Occipital lobe (tissue), 2 donors: ENCODE measurements around the gene SDE2. TPM values are rescaled to one million over a fixed set of nuclear protein-coding genes. Genes with fewer than 3 reads are reported as not detected.
A peak's percentile ranks its signal among the peaks of the same experiment; 100 is the strongest.
"Not testable (repeated sequence)": the region's sequence is repeated elsewhere in the genome, so short reads cannot be mapped to it uniquely, and the experiment has no call there.

Experiments used
- DNase-seq: peaks from one replicate; lab custom pipeline; 2025; lab: John Stamatoyannopoulos, UW
- total RNA-seq: library from RNA; depleted of rRNA; stranded (reverse); fragments of >200 nt; gene quantifications from one replicate; pipeline ENCODE4 v1.2.3, GENCODE V29; 2014

SDE2 gene
- total RNA-seq, 1 donor from 2014 or later: 43.4 TPM

- DNase-seq: no peak
Measured at GRCh38 chr1:226006686-226007085, 7.5 kb upstream of the SDE2 start.

- no peak for DNase-seq
Measured at GRCh38 chr1:226004396-226004795, 5.3 kb upstream of the SDE2 start.

- no peak for DNase-seq
Measured at GRCh38 chr1:226003502-226004170, 4.5 kb upstream of the SDE2 start.

- no peak for DNase-seq
Measured at GRCh38 chr1:226002667-226003501, 3.7 kb upstream of the SDE2 start.

DNA sequence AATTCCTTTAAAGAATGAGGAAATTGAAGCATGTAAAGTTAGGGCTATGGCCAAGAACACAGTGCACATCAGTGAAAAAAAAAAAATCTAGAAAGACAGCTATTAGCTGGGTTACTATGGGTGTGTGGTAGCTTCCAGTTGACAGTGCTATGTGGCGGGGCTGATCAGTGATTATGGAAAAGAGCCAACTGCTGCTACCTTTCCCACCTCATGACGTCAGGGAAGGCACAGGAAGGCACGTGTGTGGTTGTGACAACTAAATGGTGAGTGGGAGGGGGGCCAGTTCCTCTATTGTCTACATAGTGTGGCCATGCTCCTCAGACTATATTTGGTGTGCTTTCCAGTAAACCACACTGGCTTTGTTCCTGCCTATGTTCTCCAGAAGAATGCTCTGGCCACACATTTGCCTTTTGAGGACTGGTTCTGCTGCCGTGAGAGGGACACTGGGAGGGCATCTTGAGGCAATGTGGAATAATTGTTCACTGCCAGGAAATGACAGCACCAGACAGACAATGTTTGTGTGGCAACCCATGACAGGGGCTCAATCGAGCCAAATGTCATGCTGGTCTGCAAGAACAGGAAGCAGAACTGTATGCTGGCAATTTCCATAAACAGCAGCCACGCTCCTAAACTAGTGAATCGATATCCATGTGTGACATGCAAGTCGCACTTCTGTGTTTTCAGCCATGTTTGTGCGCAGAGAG, 3.0 kb upstream of the SDE2 start:
- DNase-seq: peak; percentile 51

DNA sequence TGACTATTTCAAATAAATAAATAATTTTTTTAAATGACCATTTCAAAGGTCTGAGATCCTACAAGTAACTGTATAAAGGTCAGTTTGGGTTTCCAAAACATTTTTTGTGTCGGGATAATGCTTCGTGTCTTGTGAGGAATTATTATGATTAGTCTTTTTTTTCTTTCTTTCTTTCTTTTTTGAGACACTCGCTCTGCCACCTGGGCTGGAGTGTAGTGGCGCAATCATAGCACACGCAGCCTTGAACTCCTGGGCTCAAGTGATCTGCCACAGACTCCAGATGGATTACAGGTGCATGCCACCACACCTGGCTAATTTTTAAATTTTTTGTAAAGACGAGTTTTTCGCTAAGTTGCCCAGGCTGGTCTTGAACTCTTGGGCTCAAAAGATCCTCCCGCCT, 1.9 kb upstream of the SDE2 start:
- DNase-seq: no peak

DNA sequence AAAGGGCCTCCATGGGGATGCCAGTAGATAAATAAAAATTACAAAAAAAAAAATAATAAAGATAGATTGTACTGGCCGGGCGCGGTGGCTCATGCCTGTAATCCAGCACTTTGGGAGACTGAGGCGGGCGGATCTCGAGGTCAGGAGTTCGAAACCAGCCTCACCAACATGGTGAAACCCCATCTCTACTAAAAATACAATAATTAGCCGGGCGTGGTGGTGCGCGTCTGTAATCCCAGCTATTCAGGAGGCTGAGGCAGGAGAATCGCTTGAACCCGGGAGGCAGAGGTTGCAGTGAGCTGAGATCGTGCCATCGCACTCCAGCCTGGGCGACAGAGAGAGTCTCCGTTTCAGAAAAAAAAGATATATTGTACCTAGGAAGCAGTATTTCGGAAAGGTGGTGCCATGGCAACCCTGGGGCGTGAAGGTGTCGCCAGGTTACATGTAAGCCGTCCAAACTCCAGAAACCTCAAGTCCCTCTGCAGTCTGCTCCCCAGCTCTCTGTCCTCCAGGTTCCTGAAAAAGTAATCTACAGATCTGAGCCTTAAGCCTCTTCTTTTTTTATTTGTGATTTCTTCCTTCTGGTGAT, 1.4 kb upstream of the SDE2 start:
- DNase-seq: not testable (repeated sequence)

DNA sequence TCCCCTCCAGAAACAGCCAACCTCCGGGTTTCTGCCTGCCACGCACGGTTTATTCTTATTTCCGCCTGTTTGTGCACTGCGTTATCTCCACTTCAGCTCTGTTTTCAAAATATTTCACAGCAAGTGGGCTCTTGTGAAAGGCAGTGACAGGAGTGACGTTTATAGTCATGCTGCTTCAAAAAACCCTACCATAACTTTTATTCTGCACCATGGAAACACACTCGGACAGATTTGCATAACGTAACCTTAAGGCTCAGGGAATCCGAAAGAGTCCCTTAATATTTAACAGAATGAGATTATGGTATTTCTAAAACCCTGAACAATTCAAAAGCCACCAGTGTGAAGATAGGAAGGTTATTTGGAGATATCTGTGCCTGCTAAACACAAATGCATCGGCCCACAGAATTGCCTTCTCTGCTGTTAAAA, 782 bp upstream of the SDE2 start:
- no peak for DNase-seq

- no peak for DNase-seq
Measured at GRCh38 chr1:225998560-225999226, 450 bp downstream of the SDE2 start.

DNA sequence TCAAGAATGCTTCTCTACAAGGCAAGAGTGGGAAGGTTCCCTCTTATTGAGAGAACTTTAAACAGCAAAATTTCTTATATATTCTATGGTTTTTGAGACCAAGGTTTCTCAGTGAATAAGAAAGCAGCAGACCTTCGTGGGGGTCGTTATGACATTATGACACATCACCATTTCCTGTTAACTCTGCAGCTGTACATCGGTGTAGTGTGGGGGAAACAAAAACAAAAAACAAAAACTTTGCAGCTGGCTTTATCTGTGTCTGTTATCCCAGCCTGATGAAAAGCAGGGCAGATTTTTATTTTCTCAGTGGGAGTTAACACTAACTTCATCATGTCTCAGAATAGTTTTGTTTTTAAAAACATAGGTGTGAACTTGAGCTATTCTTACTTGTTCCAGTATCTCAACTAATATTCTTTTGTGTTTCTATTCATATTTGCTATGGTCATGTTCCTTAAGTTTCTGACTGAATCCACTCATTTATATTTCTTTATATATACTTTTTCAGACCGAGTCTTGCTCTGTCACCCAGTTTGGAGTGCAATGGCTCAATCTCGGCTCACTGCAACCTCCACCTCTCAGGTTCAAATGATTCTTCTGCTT, 2.1 kb downstream of the SDE2 start:
- DNase-seq: no peak

DNA sequence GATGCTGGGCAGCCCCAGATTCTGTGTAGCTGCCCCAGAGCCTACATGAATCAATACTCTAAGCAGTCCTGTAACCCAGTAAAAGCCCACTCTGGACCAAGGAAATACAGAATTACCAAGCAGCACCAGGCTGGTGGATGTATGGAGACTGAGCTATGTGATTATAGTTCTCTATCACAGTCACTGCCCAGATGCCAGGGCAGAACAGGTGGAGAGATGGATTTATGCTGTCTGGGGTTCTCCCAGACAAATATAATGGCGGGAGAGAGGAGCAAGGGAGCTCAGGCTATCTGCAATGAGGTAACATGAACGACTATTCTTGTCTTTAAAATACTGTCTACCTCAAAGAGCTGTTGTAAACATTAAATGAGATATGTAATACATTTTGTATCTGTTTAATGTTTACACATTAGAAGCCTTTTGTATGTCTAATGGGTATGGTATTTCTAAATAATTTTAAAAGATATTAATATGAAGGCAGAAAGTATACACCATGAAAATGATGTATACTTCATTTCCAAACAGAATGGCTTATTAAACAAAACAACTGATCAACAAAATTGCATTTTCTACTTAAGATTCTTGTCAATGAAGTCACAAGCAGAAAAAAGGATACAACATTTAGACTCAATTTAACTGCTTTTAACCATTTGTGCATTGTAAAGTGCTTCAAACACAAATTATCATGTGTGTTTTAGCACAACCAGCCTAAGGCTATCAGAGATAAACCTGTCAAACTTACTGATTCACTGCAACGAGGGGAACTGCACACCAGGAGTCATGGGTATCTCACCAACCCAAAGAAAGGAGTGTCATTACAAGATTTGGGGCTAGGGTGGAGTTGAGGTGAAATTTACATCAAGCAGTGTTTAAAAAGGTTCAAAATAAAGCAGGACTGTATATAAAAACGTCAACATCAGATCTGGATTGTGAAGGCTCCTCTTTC, 3.0 kb downstream of the SDE2 start:
- DNase-seq: no peak

GRCh38 chr1:225990705-225991464, 8.3 kb downstream of the SDE2 start:
- DNase-seq: no peak

DNA sequence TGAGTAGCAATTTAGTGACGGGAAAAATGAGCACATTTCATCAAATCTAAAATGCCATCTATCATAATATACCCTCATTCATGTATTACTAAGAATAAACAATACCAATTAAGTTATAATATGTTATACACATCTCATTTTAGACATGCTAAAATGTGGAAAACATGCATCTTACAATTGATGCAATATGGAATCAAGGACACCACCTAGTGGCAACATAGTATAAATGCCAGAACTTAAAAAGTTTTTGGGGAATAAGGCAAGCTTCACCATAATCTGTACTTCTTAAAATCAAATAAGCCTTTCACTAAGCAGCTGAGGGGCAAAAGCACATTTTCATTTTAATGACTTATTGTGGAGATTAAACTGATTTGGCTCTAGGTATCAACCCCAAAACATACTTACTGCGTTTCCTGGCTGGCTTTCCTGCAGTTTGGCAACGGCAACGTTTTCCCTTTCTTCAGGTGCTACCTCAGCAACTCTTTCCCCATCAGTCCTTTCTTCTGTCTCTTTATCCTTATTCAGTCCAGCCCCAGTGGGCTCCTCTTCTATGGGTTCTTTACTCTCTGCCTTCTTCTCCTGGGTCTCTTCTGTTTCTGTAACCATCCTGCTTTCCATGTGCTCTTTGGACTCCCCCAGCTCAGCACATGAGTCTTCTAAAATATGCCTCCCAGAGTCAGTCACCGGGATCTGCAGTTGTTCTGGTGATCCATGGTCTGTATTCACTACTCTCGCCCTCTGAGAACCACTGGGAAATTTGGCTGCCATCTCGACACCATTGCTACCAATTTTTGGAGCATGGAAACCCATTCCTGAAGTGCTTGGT, 11.4 kb downstream of the SDE2 start:
- no peak for DNase-seq

GRCh38 chr1:225981714-225982113, 17.4 kb downstream of the SDE2 start:
- no peak for DNase-seq

GRCh38 chr1:225980005-225980836, 18.9 kb downstream of the SDE2 start:
- no peak for DNase-seq

DNA sequence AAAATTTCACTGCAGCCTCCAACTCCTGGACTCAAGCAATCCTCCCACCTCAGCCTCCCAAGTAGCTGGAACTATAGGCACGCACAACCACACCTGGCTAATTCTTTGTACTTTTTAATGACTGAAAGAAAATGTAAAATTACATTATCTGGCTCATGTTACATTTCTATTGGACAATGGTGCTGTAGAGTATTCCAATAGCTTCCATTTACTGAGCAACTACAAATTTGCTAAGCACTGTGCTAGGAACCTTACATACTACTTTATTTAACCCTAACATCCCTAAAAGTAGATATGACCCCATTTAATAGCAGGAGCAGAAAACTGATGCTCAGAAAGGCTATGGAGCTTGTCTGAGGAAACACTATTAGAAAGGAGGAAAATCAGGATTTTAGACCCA, 19.7 kb downstream of the SDE2 start:
- DNase-seq: no peak
